Right lung (tissue), 10 donors: Measurements from ENCODE around the gene SPRR2B. TPM values are rescaled to one million over a fixed set of nuclear protein-coding genes. Genes with fewer than 3 reads are reported as not detected.
"Not testable (repeated sequence)": the region's sequence is repeated elsewhere in the genome, so short reads cannot be mapped to it uniquely, and the experiment has no call there.

Source experiments
- DNase-seq, 2 donors: peaks; one replicate each; pipeline ENCODE4 v3.0.0-alpha.2; 2013
- long read RNA-seq, 8 donors: transcript quantifications; one replicate each; lab custom pipeline, GENCODE V29; 2026
- polyA plus RNA-seq, 5 donors: library from polyadenylated mRNA; unstranded; fragments of 120-200 nt; gene quantifications; one replicate each; pipeline versions ENCODE4 v1.2.1 to v1.2.3, GENCODE V29; 2013; ENCODE audit warnings: inconsistent platforms in 1 of 5, low replicate concordance in 1 of 5; ENCODE audit not compliant: insufficient read length in 5 of 5, insufficient read depth in 1 of 5

The SPRR2B gene
- not detected for polyA plus RNA-seq
- long read RNA-seq, donor 1 = 0 reads
- long read RNA-seq, donor 2 = 0 reads
- long read RNA-seq, donor 3 = 0 reads
- long read RNA-seq, donor 4 = 0 reads
- long read RNA-seq, donor 5 = 0 reads
- long read RNA-seq, donor 6 = 0 reads
- long read RNA-seq, donor 7 = 0 reads
- long read RNA-seq, donor 8 = 0 reads

DNA sequence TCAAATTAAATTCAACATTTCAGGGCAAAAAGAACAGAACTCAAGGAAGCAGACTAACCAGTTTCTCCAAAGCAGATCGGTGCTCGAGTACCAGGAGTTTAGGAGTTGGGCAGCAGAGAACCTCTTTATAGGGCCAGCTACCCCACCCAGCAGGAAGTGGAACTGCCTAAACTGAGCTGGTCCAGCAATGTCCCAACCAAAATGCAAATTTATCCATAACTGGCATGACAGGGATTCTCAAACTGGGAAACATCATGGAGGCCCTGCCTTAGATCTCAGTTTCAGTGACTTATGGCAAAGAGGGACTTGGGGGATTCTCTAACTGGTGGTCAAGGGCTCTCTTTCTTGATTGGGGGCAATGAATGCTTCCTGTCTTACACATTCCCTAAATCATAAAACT is at the start of gene SPRR2B:
SPRR2B (minus strand) TSS at position 101 of the 400 bp plus-strand sequence. CDS start 772 bp downstream, outside the sequence.
- DNase-seq = no peak

DNA sequence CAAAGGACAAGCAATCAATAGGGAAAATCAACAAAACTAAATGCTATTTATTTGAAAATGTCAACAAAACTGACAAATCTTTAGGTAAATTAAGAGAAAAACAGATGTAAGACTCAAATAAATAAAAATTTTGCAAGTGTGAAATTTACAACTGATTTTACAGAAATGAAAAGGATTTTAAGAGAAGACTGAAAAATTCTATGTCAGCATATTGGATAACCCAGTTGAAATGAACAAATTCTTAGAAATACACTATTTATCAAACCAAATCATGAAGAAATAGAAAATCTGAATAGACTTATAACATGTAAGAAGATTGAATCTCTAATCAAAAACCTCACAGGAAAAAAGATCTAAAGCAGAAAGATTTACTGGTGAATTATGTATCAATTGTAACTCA is 49.5 kb upstream of the SPRR2B start:
- DNase-seq = no peak

DNA sequence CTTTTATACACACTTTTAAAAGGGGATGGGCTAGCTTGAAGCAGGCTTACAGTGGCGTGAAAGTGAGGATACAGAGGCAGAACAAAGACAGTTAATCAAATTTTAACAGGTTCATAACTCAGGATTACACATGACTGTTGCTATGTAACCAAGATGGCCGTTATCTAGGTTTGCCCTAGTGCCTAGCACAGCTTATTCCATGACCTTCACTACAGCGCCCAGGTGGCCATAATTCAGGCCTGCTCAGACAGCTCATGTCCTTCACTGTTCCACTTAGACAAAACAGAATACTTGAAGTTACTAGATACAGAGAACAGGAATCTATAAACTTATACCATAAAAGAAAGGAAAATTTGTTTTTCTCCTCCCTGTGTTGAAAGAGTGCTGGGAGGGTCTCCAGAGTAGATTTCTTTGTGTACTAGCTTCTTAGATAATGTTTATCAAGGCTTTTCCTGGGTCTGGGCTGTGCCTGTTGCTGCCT is 48.1 kb upstream of the SPRR2B start:
- DNase-seq = no peak

DNA sequence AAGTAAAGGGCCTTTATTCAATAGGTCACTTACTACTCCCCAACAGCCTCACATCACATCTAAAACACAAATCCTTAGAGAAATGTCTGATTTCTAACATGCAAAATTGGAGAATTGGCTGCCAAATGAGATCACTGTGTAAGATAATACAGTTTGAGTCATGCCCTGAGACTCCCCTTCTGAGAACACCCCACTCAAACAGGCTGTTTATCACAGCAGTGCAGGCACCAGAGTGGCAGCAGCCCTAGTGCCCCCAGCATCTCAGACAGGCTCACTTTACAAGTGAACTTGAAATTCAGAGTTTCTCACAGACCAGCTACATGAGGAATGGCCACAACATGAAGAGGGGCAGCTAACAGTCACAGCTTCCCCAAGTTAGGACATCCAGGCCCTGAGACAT is 43.9 kb upstream of the SPRR2B start:
- DNase-seq = not testable (repeated sequence)

DNA sequence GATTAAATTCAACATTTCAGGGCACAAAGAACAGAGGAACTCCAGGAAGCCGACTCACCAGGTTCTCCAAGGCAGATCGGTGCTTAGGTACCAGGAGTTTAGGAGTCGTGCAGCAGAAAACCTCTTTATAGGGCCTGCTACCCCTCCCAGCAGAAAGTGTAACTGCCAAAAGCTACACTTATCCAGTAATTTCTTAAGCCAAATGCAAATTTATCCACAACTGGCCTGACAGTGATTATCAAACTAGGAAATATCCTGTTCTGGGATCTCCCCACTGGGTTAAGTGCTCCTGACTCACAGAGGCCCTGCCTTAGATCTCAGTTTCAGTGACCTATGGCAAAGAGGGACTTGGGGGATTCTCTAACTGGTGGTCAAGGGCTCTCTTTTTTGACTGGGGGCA is 42.0 kb upstream of the SPRR2B start, which contains the start of gene SPRR2F:
SPRR2F (minus strand) TSS at position 101 of the 400 bp plus-strand sequence. CDS start 783 bp downstream, outside the sequence.
- no peak for DNase-seq

DNA sequence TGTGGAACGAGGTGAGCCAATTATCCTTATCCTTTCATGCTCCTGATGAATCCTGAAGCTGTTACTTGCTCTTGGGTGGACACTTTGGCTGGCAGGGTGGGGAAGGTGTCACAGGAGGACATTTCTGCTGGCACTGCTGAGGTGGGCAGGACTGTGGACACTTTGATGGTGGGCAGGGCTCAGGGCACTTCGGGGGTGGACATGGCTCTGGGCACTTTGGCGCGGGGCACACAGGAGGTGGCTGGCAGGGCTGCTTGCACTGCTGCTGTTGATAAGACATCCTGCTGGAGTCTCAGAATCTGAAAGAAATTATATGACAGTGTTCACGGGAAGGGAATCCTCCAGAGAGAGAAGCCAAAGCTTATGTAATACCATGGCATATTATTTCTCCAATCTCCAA is 41.0 kb upstream of the SPRR2B start:
- not testable (repeated sequence) for DNase-seq

DNA sequence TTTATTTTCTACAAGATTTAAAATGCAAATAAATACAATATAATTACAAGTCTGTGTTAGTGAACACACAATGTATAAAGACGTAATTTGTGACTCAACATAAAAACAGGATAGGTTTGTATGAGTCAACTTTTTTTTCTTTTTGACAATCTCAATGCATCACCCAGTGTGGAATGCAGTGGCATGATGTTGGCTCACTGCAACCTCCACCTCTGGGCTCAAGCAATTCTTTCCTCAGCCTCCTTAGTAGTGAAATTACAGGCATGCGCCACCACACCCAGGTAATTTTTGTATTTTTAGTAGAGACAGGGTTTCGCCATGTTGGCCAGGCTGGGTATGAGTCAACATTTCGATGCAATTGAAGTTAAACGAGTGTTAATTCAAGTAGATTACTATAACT is 28.8 kb upstream of the SPRR2B start:
- DNase-seq = no peak

DNA sequence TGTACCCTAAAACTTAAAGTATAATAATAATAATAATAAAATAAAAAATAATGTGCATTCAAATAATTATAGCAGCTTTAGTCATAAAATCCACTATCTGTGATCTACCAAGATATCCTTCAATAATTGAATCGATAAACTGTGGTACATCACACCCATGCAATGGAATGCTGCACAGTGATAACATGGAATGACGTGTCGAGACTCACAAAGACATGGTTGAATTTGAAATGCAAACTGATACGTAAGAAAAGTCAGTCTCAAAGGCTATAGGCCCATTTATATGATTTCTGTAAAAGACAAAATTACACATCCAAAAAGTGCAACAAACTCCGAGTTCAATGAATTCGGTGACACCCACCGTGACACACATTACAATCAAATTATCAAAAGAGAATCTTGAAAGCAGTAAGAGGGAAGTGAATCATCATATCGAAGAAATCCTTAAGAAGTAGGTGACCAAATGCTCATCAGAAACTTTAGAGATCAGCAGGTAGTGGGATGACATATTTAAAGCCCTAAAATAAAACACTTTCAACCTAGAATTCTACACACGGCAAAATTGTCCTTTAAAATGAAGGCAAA is 28.1 kb upstream of the SPRR2B start:
- no peak for DNase-seq

DNA sequence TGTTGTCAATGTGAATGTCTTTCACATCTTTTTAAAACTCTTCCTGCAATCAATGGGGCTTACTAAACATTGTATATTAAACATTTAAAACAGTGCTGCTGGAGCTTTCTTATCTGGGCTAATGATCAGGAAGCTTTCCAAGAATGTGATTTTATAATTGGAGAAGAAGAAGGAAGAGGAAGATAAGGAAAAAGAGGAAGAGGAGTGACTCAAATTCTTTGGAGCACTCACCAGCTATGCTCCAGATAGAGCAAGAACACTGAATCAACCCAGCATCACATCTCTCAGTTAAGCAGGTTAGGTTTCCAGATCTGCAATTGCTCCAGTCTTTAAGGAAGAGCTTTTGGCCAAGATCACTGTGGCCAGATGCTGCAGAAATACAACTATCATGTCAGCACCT is 24.4 kb upstream of the SPRR2B start:
- DNase-seq = no peak

DNA sequence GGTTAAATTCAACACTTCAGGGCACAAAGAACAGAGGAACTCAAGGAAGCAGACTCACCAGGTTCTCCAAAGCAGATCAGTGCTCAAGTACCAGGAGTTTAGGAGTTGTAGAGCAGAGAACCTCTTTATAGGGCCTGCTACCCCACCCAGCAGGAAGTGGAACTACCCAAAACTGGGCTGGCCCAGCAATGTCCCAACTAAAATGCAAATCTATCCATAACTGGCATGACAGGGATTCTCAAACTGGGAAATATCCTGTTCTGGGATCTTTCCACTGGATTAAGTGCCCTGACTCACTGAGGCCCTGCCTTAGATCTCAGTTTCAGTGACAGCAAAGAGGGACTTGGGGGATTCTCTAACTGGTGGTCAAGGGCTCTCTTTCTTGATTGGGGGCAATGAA is 23.0 kb upstream of the SPRR2B start, which contains the start of gene SPRR2E:
SPRR2E (minus strand) TSS at position 101 of the 400 bp plus-strand sequence. CDS start 775 bp downstream, outside the sequence.
- DNase-seq = no peak

DNA sequence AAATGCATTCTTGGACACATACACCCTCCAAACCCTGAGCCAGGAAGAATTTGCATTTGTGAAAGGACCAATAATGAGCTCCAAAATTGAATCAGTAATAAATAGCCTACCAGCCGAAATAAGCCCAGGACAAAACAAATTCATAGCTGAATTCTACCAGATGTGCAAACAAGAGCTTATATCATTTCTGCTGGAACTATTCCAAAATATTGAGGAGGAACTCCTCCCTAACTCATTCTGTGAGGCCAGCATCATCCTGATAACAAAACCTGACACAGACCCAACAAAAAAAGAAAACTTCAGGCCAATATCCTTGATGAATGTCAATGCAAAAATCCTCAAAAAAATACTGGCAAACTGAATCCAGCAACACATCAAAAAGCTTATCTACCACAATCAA is 16.2 kb upstream of the SPRR2B start:
- DNase-seq = no peak

DNA sequence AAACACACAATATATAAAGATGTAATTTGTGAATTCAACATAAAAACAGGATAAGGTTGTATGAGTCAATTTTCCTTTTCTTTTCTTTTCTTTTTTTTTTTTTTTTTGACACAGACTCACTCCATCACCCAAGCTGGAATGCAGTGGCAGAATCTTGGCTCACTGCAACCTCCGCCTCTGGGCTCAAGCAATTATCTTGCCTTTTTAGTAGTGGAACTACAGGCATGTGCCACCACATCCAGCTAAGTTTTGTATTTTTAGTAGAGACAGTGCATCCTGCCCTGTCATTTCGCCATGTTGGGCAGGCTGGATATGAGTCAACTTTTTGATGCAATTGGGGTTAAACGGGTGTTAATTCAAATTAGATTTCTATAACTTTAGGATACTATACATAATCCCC is 10.3 kb upstream of the SPRR2B start:
- DNase-seq = no peak

DNA sequence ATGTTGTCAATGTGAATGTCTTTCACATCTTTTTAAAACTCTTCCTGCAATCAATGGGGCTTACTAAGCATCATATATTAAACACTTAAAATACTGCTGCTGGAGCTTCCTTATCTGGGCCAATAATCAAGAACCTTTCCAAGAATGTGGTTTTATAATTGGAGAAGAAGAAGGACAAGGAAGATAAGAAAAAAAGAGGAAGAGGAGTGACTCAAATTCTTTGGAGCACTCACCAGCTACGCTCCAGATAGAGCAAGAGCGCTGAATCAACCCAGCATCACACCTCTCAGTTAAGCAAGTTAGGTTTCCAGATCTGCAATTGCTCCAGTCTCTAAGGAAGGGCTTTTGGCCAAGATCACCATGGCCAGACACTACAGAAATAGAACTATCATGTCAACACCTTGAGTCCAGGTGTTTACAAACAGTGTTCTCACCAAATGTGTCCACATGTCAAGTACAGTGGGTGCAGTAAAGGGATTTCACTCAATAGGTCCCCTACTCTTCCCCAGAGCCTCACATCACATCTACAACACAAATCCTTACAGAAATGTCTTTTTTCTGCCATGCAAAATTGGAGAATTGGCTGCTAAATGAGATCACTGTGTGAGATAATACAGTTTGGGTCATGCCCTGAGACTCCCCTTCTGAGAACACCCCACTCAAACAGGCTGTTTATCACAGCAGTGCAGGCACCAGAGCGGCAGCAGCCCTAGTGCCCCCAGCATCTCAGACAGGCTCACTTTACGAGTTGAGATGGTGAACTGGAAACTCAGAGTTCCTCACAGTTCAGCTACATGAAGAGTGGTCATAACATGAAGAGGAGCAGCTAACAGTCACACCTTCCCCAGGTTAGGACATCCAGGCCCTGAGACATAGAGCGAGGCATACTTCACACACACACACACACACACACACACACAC is 1.7 kb upstream of the SPRR2B start:
- DNase-seq = no peak

DNA sequence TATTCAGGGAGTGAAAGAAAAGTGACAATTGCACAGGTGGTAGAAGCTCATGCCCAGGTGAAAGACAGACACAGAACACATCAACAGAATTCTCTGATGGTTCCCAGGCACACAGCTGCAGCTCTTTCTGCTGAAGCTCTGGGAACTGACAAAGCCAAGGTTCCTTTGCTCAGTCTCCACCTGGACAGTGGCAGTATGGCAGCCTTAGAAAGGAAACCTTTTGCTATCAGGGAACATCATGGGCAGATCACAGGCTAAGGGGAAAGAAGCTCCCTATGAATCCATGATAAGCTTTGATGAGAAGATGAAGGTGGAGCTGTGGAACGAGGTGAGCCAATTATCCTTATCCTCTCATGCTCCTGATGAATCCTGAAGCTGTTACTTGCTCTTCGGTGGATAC is 1.2 kb downstream of the SPRR2B start:
- DNase-seq = no peak

DNA sequence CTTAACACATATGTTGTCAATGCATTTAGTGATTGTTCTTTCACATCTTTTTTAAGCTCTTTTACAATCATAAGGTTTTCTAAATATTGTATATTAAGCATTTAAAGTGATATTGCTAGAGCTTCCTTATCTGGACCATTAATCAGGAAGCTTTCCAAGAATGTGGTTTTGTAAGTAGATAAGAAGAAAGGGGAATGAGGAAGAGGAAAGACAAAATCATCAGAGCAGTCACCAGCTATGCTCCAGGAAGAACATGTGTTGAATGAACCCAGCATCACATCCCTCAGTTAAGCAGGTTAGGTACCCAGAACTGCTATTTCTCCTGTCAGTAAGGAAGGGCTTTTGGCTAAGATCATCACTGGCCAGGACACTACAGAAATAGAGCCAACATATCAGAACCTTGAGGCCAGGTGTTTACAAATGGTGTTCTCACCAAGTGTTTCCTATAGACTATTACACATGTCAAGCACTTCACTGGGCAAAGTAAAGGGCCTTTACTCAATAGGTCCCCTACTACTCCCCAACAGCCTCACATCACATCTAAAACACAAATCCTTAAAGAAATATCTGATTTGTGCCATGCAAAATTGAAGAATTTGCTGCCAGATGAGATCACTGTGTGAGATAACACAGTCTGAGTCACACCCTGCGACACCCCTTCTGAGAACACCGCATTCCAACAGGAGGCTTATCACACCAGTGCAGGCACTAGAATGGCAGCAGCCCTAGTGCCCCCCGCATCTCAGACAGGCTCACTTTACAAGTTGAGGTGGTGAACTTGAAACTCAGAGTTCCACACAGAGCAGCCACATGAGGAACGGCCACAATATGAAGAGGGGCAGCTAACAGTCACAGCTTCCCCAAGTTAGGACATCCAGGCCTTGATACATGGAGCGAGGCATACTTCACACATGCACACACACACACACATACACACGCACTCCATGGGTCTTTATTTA is 12.3 kb downstream of the SPRR2B start:
- no peak for DNase-seq

DNA sequence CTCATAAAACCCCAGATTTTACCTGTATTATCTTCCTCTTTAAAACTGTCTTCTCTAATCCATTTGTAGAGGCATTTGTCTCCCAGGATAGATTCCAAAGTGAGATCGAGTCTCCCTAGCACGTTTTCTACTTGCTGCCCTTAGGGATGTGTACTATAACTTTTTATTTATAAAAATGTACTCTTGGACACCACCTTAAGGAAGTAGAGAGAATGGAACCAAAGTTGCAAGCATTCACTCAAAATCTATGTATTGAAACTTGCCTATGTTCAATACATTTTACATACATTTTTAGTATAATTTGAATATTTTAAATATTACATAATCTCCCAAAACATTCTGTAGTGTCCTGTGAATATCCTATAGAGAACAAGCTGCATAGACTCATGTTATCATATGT is 13.3 kb downstream of the SPRR2B start:
- no peak for DNase-seq

DNA sequence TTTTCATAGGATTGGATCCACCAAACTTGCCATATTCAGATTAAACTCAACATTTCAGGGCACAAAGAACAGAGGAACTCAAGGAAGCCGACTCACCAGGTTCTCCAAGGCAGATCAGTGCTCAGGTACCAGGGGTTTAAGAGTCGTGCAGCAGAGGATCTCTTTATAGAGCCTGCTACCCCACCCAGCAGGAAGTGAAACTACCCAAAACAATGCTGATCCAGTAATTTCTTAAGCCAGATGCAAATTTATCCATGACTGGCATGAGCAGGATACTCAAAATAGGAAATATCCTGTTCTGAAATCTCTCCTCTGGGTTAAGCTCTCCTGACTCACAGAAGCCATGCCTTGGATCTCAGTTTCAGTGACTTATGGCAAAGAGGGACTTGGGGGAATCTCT is 14.0 kb downstream of the SPRR2B start, which contains the start of gene SPRR2A:
SPRR2A (minus strand) TSS at position 138 of the 400 bp plus-strand sequence. CDS start 777 bp downstream, outside the sequence.
- no peak for DNase-seq

DNA sequence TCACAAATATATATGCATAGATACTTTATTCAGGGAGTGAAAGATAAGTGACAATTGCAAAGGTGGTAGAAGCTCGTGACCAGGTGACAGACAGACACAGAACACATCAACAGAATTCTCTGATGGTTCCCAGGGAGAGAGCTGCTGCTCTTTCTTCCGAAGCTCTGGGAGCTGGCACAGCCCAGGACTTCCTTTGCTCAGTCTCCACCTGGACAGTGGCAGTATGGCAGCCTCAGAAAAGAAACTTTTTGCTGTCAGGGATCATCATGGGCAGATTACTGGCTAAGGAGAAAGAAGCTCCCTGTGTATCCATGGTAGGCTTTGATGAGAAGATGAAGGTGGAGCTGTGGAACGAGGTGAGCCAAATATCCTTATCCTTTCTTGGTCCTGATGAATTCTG is 15.3 kb downstream of the SPRR2B start:
- DNase-seq = not testable (repeated sequence)

DNA sequence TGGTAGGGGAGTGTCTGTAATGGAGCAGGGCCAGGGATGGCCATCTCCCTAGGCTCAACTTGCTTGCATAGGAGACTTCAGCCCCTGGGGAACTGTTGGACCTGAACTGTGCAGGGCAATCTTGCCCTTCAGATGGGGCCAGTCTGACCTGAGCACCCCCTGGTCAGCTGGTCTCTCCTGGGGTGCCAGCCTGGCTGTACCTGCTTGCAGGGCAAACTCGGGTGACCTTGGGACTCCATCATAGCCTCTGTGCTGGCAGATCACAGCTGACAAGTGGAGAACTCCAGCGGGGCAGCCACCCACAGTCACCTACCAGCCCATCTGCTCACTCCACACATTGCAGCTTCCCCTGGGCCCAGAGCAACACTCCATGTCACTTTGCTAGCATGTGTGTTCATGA is 22.2 kb downstream of the SPRR2B start:
- no peak for DNase-seq

DNA sequence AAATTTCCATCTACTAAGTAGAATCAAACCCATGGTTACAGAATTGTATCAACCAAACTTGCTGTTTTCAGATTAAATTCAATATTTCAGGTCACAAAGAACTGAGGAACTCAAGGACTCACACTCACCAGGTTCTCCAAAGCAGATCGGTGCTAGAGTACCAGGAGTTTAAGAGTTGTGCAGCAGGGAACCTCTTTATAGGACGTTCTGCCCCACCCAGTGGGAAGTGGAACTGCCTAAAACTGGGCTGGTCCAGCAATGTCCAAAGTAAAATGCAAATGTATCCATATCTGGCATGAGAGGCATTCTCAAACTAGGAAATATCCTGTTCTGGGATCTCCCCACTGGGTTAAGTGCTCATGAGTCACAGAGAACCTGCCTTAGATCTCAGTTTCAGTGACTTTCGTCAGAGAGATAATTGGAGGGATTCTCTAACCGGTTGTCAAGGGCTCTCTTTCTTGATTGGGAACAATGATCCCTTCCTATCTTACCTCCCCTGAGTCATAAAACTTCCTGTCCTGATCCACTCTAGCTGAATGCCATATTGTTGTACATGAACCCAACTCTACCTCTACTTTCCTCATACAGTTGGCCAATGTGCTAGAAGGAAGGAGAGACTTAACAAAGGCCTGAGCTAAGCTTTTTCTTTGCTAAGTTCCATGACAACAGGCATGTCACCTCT is 30.3 kb downstream of the SPRR2B start, which contains the start of gene SPRR2D:
SPRR2D (minus strand) TSS at position 171 of the 682 bp plus-strand sequence. CDS start 774 bp downstream, outside the sequence.
- no peak for DNase-seq
